Calu3 (cell line): ENCODE data around the gene GDF2. TPM values are rescaled to one million over a fixed set of nuclear protein-coding genes. Genes with fewer than 3 reads are reported as not detected.

Experiments
- BruUV-seq: library from RNA; stranded (reverse); fragments of 400-500 nt; replicated peaks from 2 replicates; lab custom pipeline; 2021; lab: Mats Ljungman, UMichigan
- CTCF ChIA-PET: fragments of 300-600 bp; sonication (Branson Sonifier 250); formaldehyde crosslinking; loops from one replicate; lab custom pipeline; 2022; ENCODE audit warnings: antibody characterized with exemption; lab: Charles Lee
- DNase-seq: peaks from one replicate; pipeline ENCODE4 v3.0.0; 2022
- H3K27ac Mint-ChIP-seq: one replicate; pipeline ENCODE4 v1.8.0; 2022; ENCODE audit warnings: mixed read lengths; ENCODE audit not compliant: unreplicated experiment
- H3K27me3 Mint-ChIP-seq: one replicate; pipeline ENCODE4 v1.8.0; 2022; ENCODE audit warnings: mixed read lengths; ENCODE audit not compliant: unreplicated experiment
- H3K36me3 Mint-ChIP-seq: one replicate; pipeline ENCODE4 v1.8.0; 2022; ENCODE audit warnings: mild to moderate bottlenecking, moderate library complexity, mixed read lengths; ENCODE audit not compliant: insufficient read depth, unreplicated experiment
- H3K4me1 Mint-ChIP-seq: one replicate; pipeline ENCODE4 v1.8.0; 2022; ENCODE audit warnings: mild to moderate bottlenecking, low read depth, mixed read lengths; ENCODE audit not compliant: unreplicated experiment
- H3K4me3 Mint-ChIP-seq: one replicate; pipeline ENCODE4 v1.8.0; 2022; ENCODE audit warnings: mild to moderate bottlenecking, low read depth, moderate library complexity, mixed read lengths; ENCODE audit not compliant: unreplicated experiment
- H3K9me3 Mint-ChIP-seq: one replicate; pipeline ENCODE4 v1.8.0; 2022; ENCODE audit warnings: low read depth, mixed read lengths; ENCODE audit not compliant: unreplicated experiment
- intact Hi-C: fragments of 100-400 bp; cut with micrococcal nuclease; formaldehyde crosslinking; loops from one replicate; pipeline ENCODE4 v1.10.0; 2022; ENCODE audit not compliant: unreplicated experiment
- total RNA-seq: library from RNA; stranded (reverse); gene quantifications from 2 replicates; pipeline ENCODE4 v1.2.3, GENCODE V29; 2022
- TF ChIP-seq, protein P1 (sequence below): fragments of 200-600 bp; IDR thresholded peaks from one replicate; pipeline ENCODE4 v1.8.0; 2022; ENCODE audit warnings: antibody characterized with exemption; ENCODE audit not compliant: unreplicated experiment

The GDF2 gene
- total RNA-seq, 1 experiment from 2014 or later = not detected

DNA sequence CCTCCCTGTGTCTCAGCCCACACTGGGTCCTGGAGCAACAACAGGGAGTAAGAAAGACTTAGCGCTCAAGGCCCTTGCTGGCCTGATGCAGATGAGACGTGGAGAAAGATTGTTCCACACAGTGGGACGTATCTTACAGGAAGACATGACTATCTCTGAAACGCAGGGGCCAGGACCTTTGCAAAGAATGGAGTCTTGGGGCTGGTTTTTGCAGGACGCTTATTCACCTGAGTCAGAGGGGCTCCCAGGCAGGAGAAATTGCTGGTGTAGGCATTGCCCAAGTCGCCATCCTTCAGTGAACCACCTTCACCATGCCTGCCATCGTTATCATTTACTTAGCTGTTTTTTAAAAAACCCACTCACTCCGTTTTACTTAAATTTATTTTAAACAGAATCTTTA lies 34.0 kb upstream of the GDF2 start:
- CTCF ChIA-PET = no interaction called here
- TF ChIP-seq, protein P1, sequence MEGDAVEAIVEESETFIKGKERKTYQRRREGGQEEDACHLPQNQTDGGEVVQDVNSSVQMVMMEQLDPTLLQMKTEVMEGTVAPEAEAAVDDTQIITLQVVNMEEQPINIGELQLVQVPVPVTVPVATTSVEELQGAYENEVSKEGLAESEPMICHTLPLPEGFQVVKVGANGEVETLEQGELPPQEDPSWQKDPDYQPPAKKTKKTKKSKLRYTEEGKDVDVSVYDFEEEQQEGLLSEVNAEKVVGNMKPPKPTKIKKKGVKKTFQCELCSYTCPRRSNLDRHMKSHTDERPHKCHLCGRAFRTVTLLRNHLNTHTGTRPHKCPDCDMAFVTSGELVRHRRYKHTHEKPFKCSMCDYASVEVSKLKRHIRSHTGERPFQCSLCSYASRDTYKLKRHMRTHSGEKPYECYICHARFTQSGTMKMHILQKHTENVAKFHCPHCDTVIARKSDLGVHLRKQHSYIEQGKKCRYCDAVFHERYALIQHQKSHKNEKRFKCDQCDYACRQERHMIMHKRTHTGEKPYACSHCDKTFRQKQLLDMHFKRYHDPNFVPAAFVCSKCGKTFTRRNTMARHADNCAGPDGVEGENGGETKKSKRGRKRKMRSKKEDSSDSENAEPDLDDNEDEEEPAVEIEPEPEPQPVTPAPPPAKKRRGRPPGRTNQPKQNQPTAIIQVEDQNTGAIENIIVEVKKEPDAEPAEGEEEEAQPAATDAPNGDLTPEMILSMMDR = no peak
- Mint-ChIP-seq H3K36me3 (no peaks in the 10 kb centered on the region), H3K27me3 (peaks cover 96% of the 10 kb centered on the region), H3K9me3 (no peaks in the 10 kb centered on the region), H3K27ac (no peak overlapping the region), H3K4me1 (no peaks in the 10 kb centered on the region), H3K4me3 (no peak overlapping the region)
- intact Hi-C loops = no loop called here
- BruUV-seq = no TSS peak
- DNase-seq = no peak

DNA sequence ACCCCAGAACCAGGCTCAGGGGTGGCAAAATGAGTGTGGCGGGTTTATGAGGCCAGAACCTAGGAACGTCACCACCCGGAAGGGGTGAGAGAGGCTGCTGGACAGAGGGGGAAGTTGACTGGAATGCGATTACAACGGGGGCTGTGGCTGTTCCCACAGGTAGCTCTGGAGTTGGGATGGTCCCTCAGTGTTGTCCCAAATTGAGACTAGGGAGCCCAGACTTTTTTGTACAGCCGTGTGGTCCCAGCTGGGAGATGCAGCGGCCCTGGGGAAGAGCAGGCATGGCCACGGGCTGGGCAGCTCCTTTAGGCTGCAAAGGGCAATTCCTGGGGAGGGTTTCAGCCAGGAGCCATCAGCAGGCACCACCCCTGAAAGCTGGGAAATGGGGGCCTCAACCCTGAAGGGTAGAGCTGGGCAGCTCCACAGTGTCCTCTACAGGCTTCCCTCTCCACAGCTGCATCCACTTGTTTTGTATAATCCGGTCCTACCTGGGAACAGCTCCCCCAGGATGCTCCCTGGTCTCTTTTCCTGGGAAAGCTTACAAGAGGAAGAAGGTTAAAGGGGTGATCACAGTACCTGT lies 33.2 kb upstream of the GDF2 start:
- CTCF ChIA-PET = no interaction called here
- H3K4me1 Mint-ChIP-seq = no peaks in the 10 kb centered on the region
- no TSS peak for BruUV-seq
- H3K27ac Mint-ChIP-seq = no peak overlapping the region
- H3K36me3 Mint-ChIP-seq = no peaks in the 10 kb centered on the region
- no peak overlapping the region for H3K4me3 Mint-ChIP-seq
- intact Hi-C loops = no loop called here
- TF ChIP-seq, protein P1 = no peak
- H3K27me3 Mint-ChIP-seq = peaks cover 96% of the 10 kb centered on the region
- DNase-seq = no peak
- H3K9me3 Mint-ChIP-seq = no peaks in the 10 kb centered on the region

DNA sequence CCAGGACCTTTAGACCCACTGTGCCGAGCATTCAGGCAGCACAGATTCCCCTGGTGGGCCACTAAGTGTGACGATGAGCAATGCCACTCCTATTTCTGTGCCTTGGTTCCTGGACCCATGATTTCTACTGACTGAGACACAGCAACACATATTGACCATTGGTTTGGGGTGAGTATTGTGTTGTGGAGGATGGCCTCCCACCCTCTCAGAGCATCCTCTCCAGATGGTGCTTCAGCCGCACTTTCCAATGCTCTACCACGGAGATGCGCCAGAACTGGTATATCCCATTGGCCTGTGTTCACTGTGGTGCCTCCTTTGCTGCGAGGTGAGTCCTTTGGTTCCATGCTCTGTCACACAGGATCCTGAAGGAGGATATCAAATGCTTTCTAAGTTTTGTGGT lies 32.3 kb upstream of the GDF2 start:
- intact Hi-C loops = no loop called here
- CTCF ChIA-PET = no interaction called here
- peaks cover 96% of the 10 kb centered on the region for H3K27me3 Mint-ChIP-seq

DNA sequence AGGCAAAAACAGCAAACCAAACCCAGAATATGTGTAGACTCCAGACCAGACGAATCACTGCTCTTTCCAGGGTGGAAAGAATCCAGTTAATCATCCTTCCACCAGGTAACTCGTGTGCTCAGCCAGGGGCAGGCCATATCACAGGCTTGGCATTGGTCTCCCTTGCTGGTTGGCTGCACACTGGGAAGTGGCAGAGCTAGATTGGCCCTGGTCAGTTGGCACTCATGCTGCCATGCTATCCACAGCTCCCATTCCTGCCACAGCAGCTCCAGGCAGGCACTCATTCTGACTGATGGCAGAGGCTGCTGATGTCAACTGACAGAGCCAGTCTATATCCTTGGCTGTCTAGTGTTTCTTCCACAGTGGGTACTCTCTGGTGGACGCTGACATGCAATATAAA lies 31.9 kb upstream of the GDF2 start:
- TF ChIP-seq, protein P1 = no peak
- CTCF ChIA-PET = no interaction called here
- DNase-seq = no peak
- Mint-ChIP-seq H3K9me3 (no peaks in the 10 kb centered on the region), H3K4me3 (no peak overlapping the region), H3K27ac (no peak overlapping the region), H3K4me1 (no peaks in the 10 kb centered on the region), H3K27me3 (peaks cover 96% of the 10 kb centered on the region), H3K36me3 (no peaks in the 10 kb centered on the region)
- intact Hi-C loops = no loop called here
- BruUV-seq = no TSS peak

More for the DNA sequence above, 32.3 kb upstream of the GDF2 start:
- DNase-seq = no peak
- TF ChIP-seq, protein P1 = no peak
- Mint-ChIP-seq H3K27ac (no peak overlapping the region), H3K36me3 (no peaks in the 10 kb centered on the region), H3K4me3 (no peak overlapping the region), H3K4me1 (no peaks in the 10 kb centered on the region), H3K9me3 (no peaks in the 10 kb centered on the region)
- BruUV-seq = no TSS peak
